ENCODE measurements around the gene CLDN20. TPM values are rescaled to one million over a fixed set of nuclear protein-coding genes. Genes with fewer than 3 reads are reported as not detected.
A peak's percentile ranks its signal among the peaks of the same experiment; 100 is the strongest.

The CLDN20 gene
- total and polyA plus RNA-seq, 10 of the 15 experiments (the other 5 are each of a cell fraction or from before 2014, with no cell fraction given): 0.13 to 0.23 TPM; not detected in 8

- TF ChIP-seq ZNF687 (IDR thresholded peaks at IDR 0.05) (no peak), DPF2 (IDR thresholded peaks at IDR 0.05) (no peak), NRF1 (conservative IDR thresholded peaks at IDR 0.05; ENCODE audit: low read depth, low read length) (no peak), NFXL1 (IDR thresholded peaks at IDR 0.05; ENCODE audit: borderline replicate concordance) (no peak), SKIL (IDR thresholded peaks at IDR 0.05; ENCODE audit: low read depth, poor library complexity, severe bottlenecking) (peak; percentile 60), PBX3 (IDR thresholded peaks at IDR 0.05; ENCODE audit: insufficient replicate concordance, low read depth, low read length) (peak; percentile 40), RBBP5 (conservative IDR thresholded peaks at IDR 0.05) (no peak), RELB (IDR thresholded peaks at IDR 0.05; ENCODE audit: low read depth) (no peak; the same call in 1 of the 2 replicates), RCOR1 (conservative IDR thresholded peaks at IDR 0.05; ENCODE audit: low read depth, low read length) (no peak), MEF2B (IDR thresholded peaks at IDR 0.05; ENCODE audit: partially characterized antibody, poor library complexity, severe bottlenecking) (peak; percentile 90), ZNF217 (IDR thresholded peaks at IDR 0.05) (no peak), ZBTB11 (CRISPR knock-in tag; IDR thresholded peaks at IDR 0.05) (no peak), MTA2 (IDR thresholded peaks at IDR 0.05; ENCODE audit: low read depth) (peak; percentile 81), EP300 (IDR thresholded peaks at IDR 0.05; ENCODE audit: borderline replicate concordance in 1 of 2, control insufficient read depth in 1 of 2, low read depth in 2 of 2, low read length in 2 of 2) (no peak), RUNX3 (IDR thresholded peaks at IDR 0.05; ENCODE audit: low read length) (peak; percentile 31; the same call in 1 of the 2 replicates), FOXK2 (IDR thresholded peaks at IDR 0.05) (no peak), SMARCA5 (IDR thresholded peaks at IDR 0.05) (no peak), POU2F2 (IDR thresholded peaks at IDR 0.05; ENCODE audit: borderline replicate concordance, low read depth, low read length) (no peak)
Measured at GRCh38 chr6:155260686-155261085, 3.1 kb upstream of the CLDN20 start (continued).

All from GM12878 (cell line).